Adipose tissue (tissue), 3 donors: ENCODE results near the gene OR2T35. TPM values are rescaled to one million over a fixed set of nuclear protein-coding genes. Genes with fewer than 3 reads are reported as not detected.

Experiments
- polyA plus RNA-seq, 3 donors: library from polyadenylated mRNA; stranded (reverse); fragments of 200-250 nt; gene quantifications; one replicate each; pipeline ENCODE4 v1.2.3, GENCODE V29; 2013
- donor health status: healthy with polysubstance abuse.
- donor health status: Bipolar disorder and iron deficiency.
- donor health status: healthy.

The OR2T35 gene
- polyA plus RNA-seq, 3 donors, result not detected

Other genes starting within 250 kb of the OR2T35 start
- not detected for gene OR2T1, start 242.2 kb downstream of the OR2T35 start, polyA plus RNA-seq
- gene OR2T2, start 199.6 kb downstream of the OR2T35 start, polyA plus RNA-seq, result not detected
- not detected for gene OR2T3, start 171.9 kb downstream of the OR2T35 start, polyA plus RNA-seq
- not detected for gene OR2T5, start 156.7 kb downstream of the OR2T35 start, polyA plus RNA-seq
- gene OR2G6, start 137.2 kb downstream of the OR2T35 start, polyA plus RNA-seq, result not detected
- gene OR2T29, start 82.5 kb downstream of the OR2T35 start, polyA plus RNA-seq, result not detected
- not detected for gene OR2T34, start 70.5 kb downstream of the OR2T35 start, polyA plus RNA-seq
- not detected for gene OR2T10, start 47.6 kb downstream of the OR2T35 start, polyA plus RNA-seq
- gene OR2T11, start 10.2 kb downstream of the OR2T35 start, polyA plus RNA-seq, result not detected
- gene OR2T27, start 10.2 kb upstream of the OR2T35 start, polyA plus RNA-seq, result not detected
- gene OR14I1, start 57.5 kb upstream of the OR2T35 start, polyA plus RNA-seq, result not detected
- under 1 TPM in 1 of 3 donors, not detected in 2; 0.22 TPM for gene LYPD8, start 110.5 kb upstream of the OR2T35 start, polyA plus RNA-seq
- 10 to 100 TPM in 2 of 3 donors, 1 to 10 TPM in 1; 6.8 to 16.1 (median 12.4) TPM for gene SH3BP5L, start 180.6 kb upstream of the OR2T35 start, polyA plus RNA-seq
- gene ZNF672, start 192.9 kb upstream of the OR2T35 start, polyA plus RNA-seq, result 10 to 100 TPM in 2 of 3 donors, 1 to 10 TPM in 1; 9.2 to 18.3 (median 12.7) TPM
- 10 to 100 TPM; 18.3 to 30.4 (median 25.3) TPM for gene ZNF692, start 213.8 kb upstream of the OR2T35 start, polyA plus RNA-seq